Measurements from ENCODE around the gene PSME3IP1. TPM values are rescaled to one million over a fixed set of nuclear protein-coding genes. Genes with fewer than 3 reads are reported as not detected.
"Not testable (repeated sequence)": the region's sequence is repeated elsewhere in the genome, so short reads cannot be mapped to it uniquely, and the experiment has no call there.

PSME3IP1 gene
- total RNA-seq, 1 experiment from 2014 or later: 45.6 TPM

DNA sequence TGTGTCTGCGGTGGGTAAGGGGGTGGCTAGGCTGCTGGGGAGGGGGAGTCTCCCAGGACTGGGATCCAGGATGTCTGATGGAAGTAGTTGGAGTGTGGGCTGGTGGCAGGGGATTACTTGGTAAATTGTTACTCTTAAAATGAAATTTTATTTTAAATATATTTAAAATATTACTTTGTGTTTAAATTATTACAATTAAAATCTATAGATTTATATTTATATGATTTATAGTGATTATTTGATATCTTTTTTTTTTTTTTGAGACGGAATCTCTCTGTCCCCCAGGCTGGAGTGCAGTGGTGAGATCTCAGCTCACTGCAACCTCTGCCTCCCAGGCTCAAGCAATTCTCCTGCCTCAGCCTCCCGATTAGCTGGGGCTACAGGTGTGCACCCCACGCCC, 74.9 kb downstream of the PSME3IP1 start:
- H3K9me3 ChIP-seq (ENCODE audit: low read length): no peaks in the 10 kb centered on the region
- POLR2A ChIA-PET (ENCODE audit: unreplicated experiment): no interaction called here
- CTCF ChIA-PET: no interaction called here
- no peak overlapping the region for H3K4me3 ChIP-seq (ENCODE audit: low read length)
- no peaks in the 10 kb centered on the region for H3K36me3 ChIP-seq (ENCODE audit: low read depth, low read length)
- H3K9ac ChIP-seq (ENCODE audit: low read length): no peak overlapping the region
- ATAC-seq (no peak), DNase-seq (no peak)
- no peaks in the 10 kb centered on the region for H3K9me2 ChIP-seq (replicated peaks; ENCODE audit: low read length)
- H3F3A ChIP-seq (ENCODE audit: low read length, unreplicated experiment): no peaks in the 10 kb centered on the region
- no peaks in the 10 kb centered on the region for H3K79me2 ChIP-seq (ENCODE audit: low read length)
- H2AFZ ChIP-seq (ENCODE audit: low read length): no peak overlapping the region
- no peaks in the 10 kb centered on the region for H3K4me1 ChIP-seq (ENCODE audit: insufficient read depth, low read length)
- no TSS peak for BruUV-seq (replicated peaks)
- intact Hi-C loops (cut with micrococcal nuclease): no loop called here
- H3K27me3 ChIP-seq (ENCODE audit: low read length): no peaks in the 10 kb centered on the region
- TF ChIP-seq EZH2phosphoT487 (IDR thresholded peaks at IDR 0.05; ENCODE audit: borderline replicate concordance, low read length) (no peak), EZH2 (IDR thresholded peaks at IDR 0.05; ENCODE audit: low read length, unreplicated experiment) (no peak), CTCF (conservative IDR thresholded peaks at IDR 0.05; ENCODE audit: low read depth, low read length) (no peak)
- H4K20me1 ChIP-seq (ENCODE audit: low read length): no peaks in the 10 kb centered on the region
- H3K4me2 ChIP-seq (ENCODE audit: low read length): no peak overlapping the region
- no peak overlapping the region for H3K27ac ChIP-seq (ENCODE audit: low read length)

DNA sequence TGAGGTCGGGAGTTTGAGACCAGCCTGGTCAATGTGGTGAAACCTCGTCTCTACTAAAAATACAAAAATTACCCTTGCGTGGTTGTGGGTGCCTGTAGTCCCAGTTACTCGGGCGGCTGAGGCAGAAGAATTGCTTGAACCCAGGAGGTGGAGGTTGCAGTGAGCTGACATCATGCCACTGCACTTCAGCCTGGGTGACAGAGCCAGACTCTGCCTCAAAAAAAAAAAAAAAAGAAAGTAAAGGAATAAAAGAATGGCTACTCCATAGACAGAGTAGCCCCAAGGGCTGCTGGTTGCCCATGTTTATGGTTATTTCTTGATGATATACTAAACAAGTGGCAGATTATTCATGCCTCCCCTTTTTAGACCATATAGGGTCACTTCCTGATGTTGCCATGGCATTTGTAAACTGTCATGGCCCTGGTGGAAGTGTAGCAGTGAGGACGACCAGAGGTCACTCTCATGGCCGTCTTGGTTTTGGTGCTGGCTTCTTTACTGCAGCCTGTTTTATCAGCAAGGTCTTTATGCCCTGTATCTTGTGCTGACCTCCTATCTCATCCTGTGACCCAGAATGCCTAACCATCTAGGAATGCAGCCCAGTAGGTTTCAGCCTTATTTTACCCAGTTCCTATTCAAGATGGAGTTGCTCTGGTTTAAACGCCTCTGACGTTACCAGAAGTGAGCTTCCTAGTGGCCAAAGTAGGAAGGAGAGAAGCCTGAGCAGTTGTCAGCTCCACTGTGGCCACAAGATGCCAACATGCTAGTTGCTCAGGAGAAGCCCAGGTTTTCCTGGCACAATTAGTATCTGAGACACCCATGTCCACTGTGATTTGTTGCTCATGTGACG, 76.4 kb downstream of the PSME3IP1 start:
- H3K79me2 ChIP-seq (ENCODE audit: low read length); H3K4me1 ChIP-seq (ENCODE audit: insufficient read depth, low read length); DNase-seq; H4K20me1 ChIP-seq (ENCODE audit: low read length); ATAC-seq; H3K4me3 ChIP-seq (ENCODE audit: low read length); H3K9me2 ChIP-seq (replicated peaks; ENCODE audit: low read length); H3K27ac ChIP-seq (ENCODE audit: low read length); POLR2A ChIA-PET (ENCODE audit: unreplicated experiment); H3K9ac ChIP-seq (ENCODE audit: low read length); H3K4me2 ChIP-seq (ENCODE audit: low read length); H3K36me3 ChIP-seq (ENCODE audit: low read depth, low read length); intact Hi-C loops (cut with micrococcal nuclease); H3F3A ChIP-seq (ENCODE audit: low read length, unreplicated experiment); H3K27me3 ChIP-seq (ENCODE audit: low read length); H3K9me3 ChIP-seq (ENCODE audit: low read length); CTCF ChIA-PET; BruUV-seq (replicated peaks); H2AFZ ChIP-seq (ENCODE audit: low read length): not testable (repeated sequence)

DNA sequence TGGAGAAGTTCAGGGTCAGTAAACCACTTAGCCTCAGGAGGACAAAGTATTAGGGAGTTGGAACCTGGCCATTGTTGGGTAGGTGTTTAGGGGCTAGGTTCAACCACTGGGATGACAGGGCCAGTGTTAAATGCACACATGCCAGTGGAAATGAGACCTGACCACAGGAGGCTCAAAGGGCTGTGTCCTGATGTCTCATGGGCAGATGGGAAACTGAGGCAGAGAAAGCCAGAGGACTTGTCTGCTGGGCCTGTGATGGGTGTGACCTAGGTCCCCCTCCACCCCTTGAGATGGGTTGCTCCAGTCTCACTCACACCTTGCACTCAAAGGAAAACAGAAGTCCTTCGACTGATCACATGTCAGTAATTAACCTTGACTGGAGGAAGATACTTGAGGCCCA, 77.4 kb downstream of the PSME3IP1 start:
- ATAC-seq: no peak
- H4K20me1 ChIP-seq (ENCODE audit: low read length): no peaks in the 10 kb centered on the region
- H3K4me1 ChIP-seq (ENCODE audit: insufficient read depth, low read length): no peaks in the 10 kb centered on the region
- no peak overlapping the region for H2AFZ ChIP-seq (ENCODE audit: low read length)
- no peak overlapping the region for H3K4me2 ChIP-seq (ENCODE audit: low read length)
- H3K27ac ChIP-seq (ENCODE audit: low read length): no peak overlapping the region
- H3K36me3 ChIP-seq (ENCODE audit: low read depth, low read length): no peaks in the 10 kb centered on the region
- BruUV-seq (replicated peaks): no TSS peak
- H3F3A ChIP-seq (ENCODE audit: low read length, unreplicated experiment): no peaks in the 10 kb centered on the region
- H3K9ac ChIP-seq (ENCODE audit: low read length): no peak overlapping the region
- CTCF ChIA-PET: no interaction called here
- intact Hi-C loops (cut with micrococcal nuclease): no loop called here
- no peaks in the 10 kb centered on the region for H3K9me3 ChIP-seq (ENCODE audit: low read length)
- TF ChIP-seq EZH2 (IDR thresholded peaks at IDR 0.05; ENCODE audit: low read length, unreplicated experiment): no peak
- TF ChIP-seq EZH2phosphoT487 (IDR thresholded peaks at IDR 0.05; ENCODE audit: borderline replicate concordance, low read length): no peak
- no peak for TF ChIP-seq CTCF (conservative IDR thresholded peaks at IDR 0.05; ENCODE audit: low read depth, low read length)
- DNase-seq: no peak
- H3K79me2 ChIP-seq (ENCODE audit: low read length): no peaks in the 10 kb centered on the region
- no peaks in the 10 kb centered on the region for H3K27me3 ChIP-seq (ENCODE audit: low read length)
- POLR2A ChIA-PET (ENCODE audit: unreplicated experiment): no interaction called here
- no peaks in the 10 kb centered on the region for H3K9me2 ChIP-seq (replicated peaks; ENCODE audit: low read length)
- no peak overlapping the region for H3K4me3 ChIP-seq (ENCODE audit: low read length)

All from PC-3 (cell line).